Duodenal mucosa (tissue), 2 donors: Measurements from ENCODE around the gene GPC3.
"Not testable (repeated sequence)": the region's sequence is repeated elsewhere in the genome, so short reads cannot be mapped to it uniquely, and the experiment has no call there.

ENCODE experiments used
- H3K27ac ChIP-seq: one replicate; pipeline ENCODE4 v1.7.0; 2013; ENCODE audit warnings: low read depth, low read length
- H3K27me3 ChIP-seq, 2 donors: one replicate each; pipeline ENCODE4 v1.7.0; 2013; ENCODE audit warnings: low read length in 2 of 2, control low read depth in 1 of 2; ENCODE audit not compliant: insufficient read depth in 2 of 2, control insufficient read depth in 1 of 2
- H3K36me3 ChIP-seq, 2 donors: one replicate each; pipeline ENCODE4 v1.7.0; 2013; ENCODE audit warnings: low read length in 2 of 2, control low read depth in 1 of 2; ENCODE audit not compliant: insufficient read depth in 2 of 2, control insufficient read depth in 1 of 2
- H3K4me1 ChIP-seq, 2 donors: one replicate each; pipeline ENCODE4 v1.7.0; 2013; ENCODE audit warnings: low read length in 2 of 2, control low read depth in 1 of 2; ENCODE audit not compliant: insufficient read depth in 2 of 2, control insufficient read depth in 1 of 2
- H3K4me3 ChIP-seq, 2 donors: one replicate each; pipeline ENCODE4 v1.7.0; 2013; ENCODE audit warnings: low read length in 2 of 2, low read depth in 1 of 2
- H3K9ac ChIP-seq, 2 donors: one replicate each; pipeline ENCODE4 v1.7.0; 2013; ENCODE audit warnings: low read length in 2 of 2, low read depth in 1 of 2
- H3K9me3 ChIP-seq, 2 donors: one replicate each; pipeline ENCODE4 v1.7.0; 2013; ENCODE audit warnings: low read length in 2 of 2, control low read depth in 1 of 2; ENCODE audit not compliant: control insufficient read depth in 1 of 2

Gene GPC3

GRCh38 chrX:133774807-133775206 lies 210.6 kb downstream of the GPC3 start:
- no peak overlapping the region for H3K27ac ChIP-seq
- no peaks in the 10 kb centered on the region for H3K27me3 ChIP-seq
- H3K4me1 ChIP-seq, result no peaks in the 10 kb centered on the region

GRCh38 chrX:133771086-133771646 lies 214.2 kb downstream of the GPC3 start:
- Histone ChIP-seq H3K9ac (no peak overlapping the region), H3K27me3 (no peaks in the 10 kb centered on the region), H3K4me3 (no peak overlapping the region), H3K27ac (no peak overlapping the region), H3K4me1 (no peaks in the 10 kb centered on the region), H3K36me3 (no peaks in the 10 kb centered on the region), H3K9me3 (no peaks in the 10 kb centered on the region)

More at GRCh38 chrX:133774807-133775206, 210.6 kb downstream of the GPC3 start:
- Histone ChIP-seq H3K9me3 (no peaks in the 10 kb centered on the region), H3K4me3 (no peak overlapping the region), H3K9ac (no peak overlapping the region), H3K36me3 (no peaks in the 10 kb centered on the region)

GRCh38 chrX:133762976-133763548 lies 222.3 kb downstream of the GPC3 start:
- not testable (repeated sequence) for H3K4me1 ChIP-seq, H3K36me3 ChIP-seq, H3K9ac ChIP-seq, H3K27me3 ChIP-seq, H3K4me3 ChIP-seq, H3K9me3 ChIP-seq, H3K27ac ChIP-seq

GRCh38 chrX:133754657-133755056 lies 230.7 kb downstream of the GPC3 start:
- no peaks in the 10 kb centered on the region for H3K27me3 ChIP-seq
- H3K9me3 ChIP-seq, result no peaks in the 10 kb centered on the region

GRCh38 chrX:133749951-133750350 lies 235.4 kb downstream of the GPC3 start:
- Histone ChIP-seq H3K27me3 (no peaks in the 10 kb centered on the region), H3K9me3 (no peaks in the 10 kb centered on the region), H3K27ac (no peak overlapping the region), H3K9ac (no peak overlapping the region), H3K36me3 (no peaks in the 10 kb centered on the region), H3K4me1 (no peaks in the 10 kb centered on the region), H3K4me3 (no peak overlapping the region)

More at GRCh38 chrX:133754657-133755056, 230.7 kb downstream of the GPC3 start:
- no peak overlapping the region for H3K27ac ChIP-seq
- H3K36me3 ChIP-seq, result no peaks in the 10 kb centered on the region
- H3K9ac ChIP-seq, result no peak overlapping the region
- no peak overlapping the region for H3K4me3 ChIP-seq
- H3K4me1 ChIP-seq, result no peaks in the 10 kb centered on the region

GRCh38 chrX:133749370-133749769 lies 236.0 kb downstream of the GPC3 start:
- no peaks in the 10 kb centered on the region for H3K4me1 ChIP-seq
- no peaks in the 10 kb centered on the region for H3K36me3 ChIP-seq
- no peak overlapping the region for H3K9ac ChIP-seq
- no peak overlapping the region for H3K4me3 ChIP-seq
- no peaks in the 10 kb centered on the region for H3K9me3 ChIP-seq
- H3K27me3 ChIP-seq, result no peaks in the 10 kb centered on the region
- no peak overlapping the region for H3K27ac ChIP-seq

- H3K9ac ChIP-seq, result no peak overlapping the region
- no peaks in the 10 kb centered on the region for H3K4me1 ChIP-seq
- no peak overlapping the region for H3K27ac ChIP-seq
- no peak overlapping the region for H3K4me3 ChIP-seq
- no peaks in the 10 kb centered on the region for H3K27me3 ChIP-seq
- H3K36me3 ChIP-seq, result no peaks in the 10 kb centered on the region
- no peaks in the 10 kb centered on the region for H3K9me3 ChIP-seq
Observed at GRCh38 chrX:133747196-133747595, 238.2 kb downstream of the GPC3 start.

GRCh38 chrX:133746593-133746992 lies 238.8 kb downstream of the GPC3 start:
- no peak overlapping the region for H3K27ac ChIP-seq
- no peaks in the 10 kb centered on the region for H3K36me3 ChIP-seq
- no peak overlapping the region for H3K9ac ChIP-seq
- no peaks in the 10 kb centered on the region for H3K4me1 ChIP-seq
- H3K27me3 ChIP-seq, result no peaks in the 10 kb centered on the region
- H3K4me3 ChIP-seq, result no peak overlapping the region
- no peaks in the 10 kb centered on the region for H3K9me3 ChIP-seq

GRCh38 chrX:133745349-133745748 lies 240.0 kb downstream of the GPC3 start:
- Histone ChIP-seq H3K36me3 (no peaks in the 10 kb centered on the region), H3K9ac (no peak overlapping the region), H3K4me1 (no peaks in the 10 kb centered on the region), H3K27me3 (no peaks in the 10 kb centered on the region), H3K9me3 (no peaks in the 10 kb centered on the region), H3K27ac (no peak overlapping the region), H3K4me3 (no peak overlapping the region)

- H3K4me1 ChIP-seq, result no peaks in the 10 kb centered on the region
- no peaks in the 10 kb centered on the region for H3K36me3 ChIP-seq
- no peak overlapping the region for H3K9ac ChIP-seq
- H3K27me3 ChIP-seq, result no peaks in the 10 kb centered on the region
- no peak overlapping the region for H3K27ac ChIP-seq
- H3K9me3 ChIP-seq, result no peaks in the 10 kb centered on the region
- H3K4me3 ChIP-seq, result no peak overlapping the region
Observed at GRCh38 chrX:133742602-133743305, 242.6 kb downstream of the GPC3 start.
